HEK293 (cell line): ENCODE results near the gene ILKAP.

Experiments used
- CTCF ChIP-seq: fragments of 450-650 bp; formaldehyde crosslinking; IDR thresholded peaks from 2 replicates; pipeline ENCODE4 v1.5.1; 2016; ENCODE audit warnings: missing biosample characterization, missing genetic modification characterization
- IKZF3 ChIP-seq: fragments of 450-650 bp; IDR thresholded peaks from 2 replicates; pipeline ENCODE4 v1.5.0; 2018; ENCODE audit warnings: missing biosample characterization, mild to moderate bottlenecking, missing genetic modification characterization, moderate library complexity
- TCF7L2 ChIP-seq: IDR thresholded peaks from 2 replicates; pipeline ENCODE4 v1.6.1; 2011; ENCODE audit warnings: low read depth, mild to moderate bottlenecking, inconsistent platforms, low read length, moderate library complexity, borderline replicate concordance
- ZBTB10 ChIP-seq: fragments of 450-650 bp; formaldehyde crosslinking; IDR thresholded peaks from 2 replicates; pipeline ENCODE4 v1.5.1; 2016; ENCODE audit warnings: missing biosample characterization, missing genetic modification characterization
- ZBTB49 ChIP-seq: fragments of 450-650 bp; formaldehyde crosslinking; IDR thresholded peaks from 2 replicates; pipeline ENCODE4 v1.5.1; 2016; ENCODE audit warnings: missing biosample characterization, missing genetic modification characterization, low read depth
- ZNF121 ChIP-seq: fragments of 450-650 bp; formaldehyde crosslinking; IDR thresholded peaks from 2 replicates; pipeline ENCODE4 v1.5.1; 2016; ENCODE audit warnings: missing biosample characterization, missing genetic modification characterization
- ZNF24 ChIP-seq: fragments of 450-650 bp; formaldehyde crosslinking; IDR thresholded peaks from 2 replicates; pipeline ENCODE4 v1.5.1; 2016; ENCODE audit warnings: missing biosample characterization, missing genetic modification characterization
- ZNF626 ChIP-seq: fragments of 450-650 bp; sonication (Bioruptor Pico); formaldehyde crosslinking; IDR thresholded peaks from 2 replicates; pipeline ENCODE4 v1.5.1; 2018; ENCODE audit warnings: missing biosample characterization, missing genetic modification characterization, inconsistent platforms
- ZNF654 ChIP-seq: fragments of 450-650 bp; formaldehyde crosslinking; IDR thresholded peaks from 2 replicates; pipeline ENCODE4 v1.5.1; 2016; ENCODE audit warnings: low read depth, missing biosample characterization, missing genetic modification characterization

GRCh38 chr2:238176613-238177012 lies 26.9 kb downstream of the ILKAP start:
- TF ChIP-seq TCF7L2 (no peak), CTCF (no peak), ZNF24 (tag by site-specific recombination) (no peak), ZNF626 (tag by site-specific recombination) (no peak), IKZF3 (tag by site-specific recombination) (no peak), ZBTB49 (no peak), ZNF121 (tag by site-specific recombination) (no peak), ZBTB10 (tag by site-specific recombination) (no peak), ZNF654 (tag by site-specific recombination) (no peak)
